Esophagus squamous epithelium (tissue), 4 donors: ENCODE data around the gene ZNF622.

ENCODE experiments used
- POLR2A ChIP-seq, 4 donors: fragments of 450-650 bp; IDR thresholded peaks; one replicate each; pipeline ENCODE4 v1.6.1; 2017; ENCODE audit warnings: antibody characterized with exemption in 4 of 4, mild to moderate bottlenecking in 4 of 4, moderate library complexity in 3 of 4
- TF ChIP-seq, protein P1 (sequence below), 6 experiments: fragments of 450-650 bp in 4 of 6; fragments of 200-600 bp in 2 of 6; sonication (generic) in 2 of 6; IDR thresholded peaks; one replicate each; pipeline ENCODE4 v1.5.1; 2016 to 2019; ENCODE audit warnings: antibody characterized with exemption in 6 of 6, mild to moderate bottlenecking in 4 of 6, moderate library complexity in 4 of 6

DNA sequence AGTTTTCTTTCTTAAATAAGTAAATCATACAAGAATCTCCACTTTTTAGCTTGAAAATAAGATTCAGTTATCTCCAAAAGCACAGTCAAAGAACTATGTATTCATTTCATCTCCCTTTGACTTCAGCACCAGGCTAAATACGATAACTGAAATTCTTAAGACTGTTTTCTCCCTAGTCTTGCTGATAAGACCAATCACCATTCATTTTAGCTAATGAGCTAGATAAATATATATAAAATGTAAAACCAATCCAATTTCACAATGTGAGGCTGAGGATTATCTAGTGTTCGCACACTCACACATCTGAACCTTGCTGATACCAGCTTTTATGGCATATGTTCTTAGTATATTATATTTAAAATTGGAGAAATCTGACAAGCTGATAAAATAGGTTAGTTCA is 17.3 kb upstream of the ZNF622 start:
- TF ChIP-seq, protein P1, sequence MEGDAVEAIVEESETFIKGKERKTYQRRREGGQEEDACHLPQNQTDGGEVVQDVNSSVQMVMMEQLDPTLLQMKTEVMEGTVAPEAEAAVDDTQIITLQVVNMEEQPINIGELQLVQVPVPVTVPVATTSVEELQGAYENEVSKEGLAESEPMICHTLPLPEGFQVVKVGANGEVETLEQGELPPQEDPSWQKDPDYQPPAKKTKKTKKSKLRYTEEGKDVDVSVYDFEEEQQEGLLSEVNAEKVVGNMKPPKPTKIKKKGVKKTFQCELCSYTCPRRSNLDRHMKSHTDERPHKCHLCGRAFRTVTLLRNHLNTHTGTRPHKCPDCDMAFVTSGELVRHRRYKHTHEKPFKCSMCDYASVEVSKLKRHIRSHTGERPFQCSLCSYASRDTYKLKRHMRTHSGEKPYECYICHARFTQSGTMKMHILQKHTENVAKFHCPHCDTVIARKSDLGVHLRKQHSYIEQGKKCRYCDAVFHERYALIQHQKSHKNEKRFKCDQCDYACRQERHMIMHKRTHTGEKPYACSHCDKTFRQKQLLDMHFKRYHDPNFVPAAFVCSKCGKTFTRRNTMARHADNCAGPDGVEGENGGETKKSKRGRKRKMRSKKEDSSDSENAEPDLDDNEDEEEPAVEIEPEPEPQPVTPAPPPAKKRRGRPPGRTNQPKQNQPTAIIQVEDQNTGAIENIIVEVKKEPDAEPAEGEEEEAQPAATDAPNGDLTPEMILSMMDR (IDR thresholded peaks at IDR 0.05): no peak
- TF ChIP-seq POLR2A (IDR thresholded peaks at IDR 0.05): no peak
